Lower leg skin (tissue), 4 donors: Measurements from ENCODE around the gene GLRX3. TPM values are rescaled to one million over a fixed set of nuclear protein-coding genes. Genes with fewer than 3 reads are reported as not detected.
A peak's percentile ranks its signal among the peaks of the same experiment; 100 is the strongest.

Experiments used
- DNase-seq, 2 donors: peaks; one replicate each; pipeline ENCODE4 v3.0.0-alpha.2; 2019; ENCODE audit warnings: low spot score in 2 of 2
- H3K4me3 ChIP-seq: fragments of 200-600 bp; sonication (generic); 2 replicates; pipeline ENCODE4 v1.5.1; 2017; ENCODE audit warnings: mild to moderate bottlenecking, low read depth; ENCODE audit not compliant: poor library complexity, severe bottlenecking
- POLR2A ChIP-seq, 2 donors: fragments of 450-650 bp; IDR thresholded peaks; one replicate each; pipeline ENCODE4 v1.6.1; 2016 to 2017; ENCODE audit warnings: antibody characterized with exemption in 2 of 2, mild to moderate bottlenecking in 1 of 2, moderate library complexity in 1 of 2
- WGBS, 2 donors: methylation state at CpG; one replicate each; pipeline ENCODE4 v1.1.5; 2018; 5-methylcytosine and 5-hydroxymethylcytosine counted together
- intact Hi-C: fragments of 100-400 bp; cut with DNase I; formaldehyde crosslinking; loops from one replicate; pipeline ENCODE4 v1.15.0; 2023; ENCODE audit warnings: low total_unique reads
- total RNA-seq, 4 donors: library from RNA; depleted of rRNA; stranded (reverse); fragments of >200 nt; gene quantifications; one replicate each; pipeline ENCODE4 v1.1.0, GENCODE V29; 2016
- TF ChIP-seq, protein P1 (sequence below), 3 donors: fragments of 450-650 bp; IDR thresholded peaks; one replicate each; pipeline ENCODE4 v1.5.1; 2016; ENCODE audit warnings: antibody characterized with exemption in 3 of 3, mild to moderate bottlenecking in 3 of 3, moderate library complexity in 2 of 3

The GLRX3 gene
- total RNA-seq, 4 donors from 2014 or later: 31.5 to 60.7 (median 42.6) TPM

- TF ChIP-seq, protein P1, sequence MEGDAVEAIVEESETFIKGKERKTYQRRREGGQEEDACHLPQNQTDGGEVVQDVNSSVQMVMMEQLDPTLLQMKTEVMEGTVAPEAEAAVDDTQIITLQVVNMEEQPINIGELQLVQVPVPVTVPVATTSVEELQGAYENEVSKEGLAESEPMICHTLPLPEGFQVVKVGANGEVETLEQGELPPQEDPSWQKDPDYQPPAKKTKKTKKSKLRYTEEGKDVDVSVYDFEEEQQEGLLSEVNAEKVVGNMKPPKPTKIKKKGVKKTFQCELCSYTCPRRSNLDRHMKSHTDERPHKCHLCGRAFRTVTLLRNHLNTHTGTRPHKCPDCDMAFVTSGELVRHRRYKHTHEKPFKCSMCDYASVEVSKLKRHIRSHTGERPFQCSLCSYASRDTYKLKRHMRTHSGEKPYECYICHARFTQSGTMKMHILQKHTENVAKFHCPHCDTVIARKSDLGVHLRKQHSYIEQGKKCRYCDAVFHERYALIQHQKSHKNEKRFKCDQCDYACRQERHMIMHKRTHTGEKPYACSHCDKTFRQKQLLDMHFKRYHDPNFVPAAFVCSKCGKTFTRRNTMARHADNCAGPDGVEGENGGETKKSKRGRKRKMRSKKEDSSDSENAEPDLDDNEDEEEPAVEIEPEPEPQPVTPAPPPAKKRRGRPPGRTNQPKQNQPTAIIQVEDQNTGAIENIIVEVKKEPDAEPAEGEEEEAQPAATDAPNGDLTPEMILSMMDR (IDR thresholded peaks at IDR 0.05): no peak
- TF ChIP-seq POLR2A (IDR thresholded peaks at IDR 0.05): no peak
- no peak for DNase-seq
- 89 to 91% methylated on average over 46 to 51 of the region's 51 CpGs for WGBS, 2 donors
- no peak overlapping the region for H3K4me3 ChIP-seq
- intact Hi-C loops: loop anchor here (10.0 kb wide), 1 partner anchor 1661 kb away; no protein-coding TSS in a partner anchor
Observed at GRCh38 chr10:130213286-130214080, 77.3 kb downstream of the GLRX3 start.

DNA sequence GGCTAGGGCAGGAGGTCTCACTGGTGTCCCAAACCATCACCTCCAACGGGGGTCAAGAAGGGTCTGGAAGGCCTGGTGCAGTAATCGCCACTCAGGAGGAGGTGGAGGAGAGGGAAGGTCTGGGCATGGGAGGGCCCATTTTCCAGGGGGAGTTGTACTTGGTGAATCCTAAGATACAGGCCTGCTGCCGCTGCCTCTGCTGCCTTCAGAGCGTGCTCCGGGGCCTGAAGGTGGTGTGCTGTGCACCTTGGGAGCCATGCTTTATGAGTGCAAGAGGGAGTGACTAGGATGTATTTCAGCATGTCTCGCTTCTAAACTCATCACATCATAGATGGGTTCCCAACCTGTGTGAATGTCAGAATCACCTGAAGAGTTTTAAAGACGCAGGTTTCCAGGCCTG lies 78.2 kb downstream of the GLRX3 start:
- no peak for DNase-seq
- intact Hi-C loops: loop anchor here (10.0 kb wide), 1 partner anchor 1660 kb away; no protein-coding TSS in a partner anchor
- TF ChIP-seq, protein P1 (IDR thresholded peaks at IDR 0.05): no peak
- no peak for TF ChIP-seq POLR2A (IDR thresholded peaks at IDR 0.05)
- H3K4me3 ChIP-seq: no peak overlapping the region
- 96 to 98% methylated on average over 7 of the region's 7 CpGs for WGBS, 2 donors

GRCh38 chr10:130215151-130215930 lies 79.2 kb downstream of the GLRX3 start:
- TF ChIP-seq, protein P1 (IDR thresholded peaks at IDR 0.05): no peak
- TF ChIP-seq POLR2A (IDR thresholded peaks at IDR 0.05): no peak
- 77 to 83% methylated on average over 11 to 13 of the region's 13 CpGs for WGBS, 2 donors
- intact Hi-C loops: loop anchor here (10.0 kb wide), 1 partner anchor 1659 kb away; no protein-coding TSS in a partner anchor
- no peak for DNase-seq
- no peak overlapping the region for H3K4me3 ChIP-seq

DNA sequence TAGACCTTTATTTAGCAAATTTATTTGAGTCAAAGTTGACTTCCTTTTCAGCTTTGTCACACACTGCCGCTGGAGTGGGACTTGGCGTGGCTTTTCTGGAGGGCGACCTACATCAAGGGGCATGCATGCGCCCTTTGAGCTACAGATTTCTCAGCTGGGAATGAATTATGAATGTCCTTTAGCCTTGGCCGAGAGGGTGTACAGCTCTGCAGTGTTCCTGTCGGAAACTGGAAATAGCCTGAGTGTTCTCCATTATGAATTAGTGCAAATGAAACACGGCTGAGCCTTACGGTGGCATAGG lies 79.7 kb downstream of the GLRX3 start:
- 70 to 79% methylated on average over 8 of the region's 8 CpGs for WGBS, 2 donors
- TF ChIP-seq, protein P1 (IDR thresholded peaks at IDR 0.05): no peak
- no peak for TF ChIP-seq POLR2A (IDR thresholded peaks at IDR 0.05)
- DNase-seq: peak in 1 of 2 donors; percentile 70
- H3K4me3 ChIP-seq: no peak overlapping the region
- intact Hi-C loops: loop anchor here (10.0 kb wide), 1 partner anchor 1659 kb away; no protein-coding TSS in a partner anchor

- H3K4me3 ChIP-seq: no peak overlapping the region
- intact Hi-C loops: loop anchor here (10.0 kb wide), 1 partner anchor 1657 kb away; no protein-coding TSS in a partner anchor
- peak in 1 of 2 donors; percentile 75 for DNase-seq
- TF ChIP-seq POLR2A (IDR thresholded peaks at IDR 0.05): no peak
- TF ChIP-seq, protein P1 (IDR thresholded peaks at IDR 0.05): no peak
- 86 to 89% methylated on average over 12 of the region's 12 CpGs for WGBS, 2 donors
Observed at GRCh38 chr10:130218181-130218641, 82.0 kb downstream of the GLRX3 start.
